Naive thymus-derived CD8-positive, alpha-beta T cell (primary cell): Measurements from ENCODE around the gene BBS4. TPM values are rescaled to one million over a fixed set of nuclear protein-coding genes. Genes with fewer than 3 reads are reported as not detected.
"Not testable (repeated sequence)": the region's sequence is repeated elsewhere in the genome, so short reads cannot be mapped to it uniquely, and the experiment has no call there.

ENCODE experiments used
- ATAC-seq, 2 donors: fragments of 150-1000 bp; cut with Tn5 transposase in 1 of 2; sonication (Bioruptor Pico), chemical (Tn5 transposase) in 1 of 2; 1 replicate in 1 of 2; 2 replicates in 1 of 2; pipeline ENCODE4 v1.10.0; 2021; ENCODE audit warnings: mild to moderate bottlenecking in 2 of 2, moderate library complexity in 2 of 2
- POLR2A ChIA-PET: fragments of 350-600 bp; sonication (Branson Sonifier 250); formaldehyde crosslinking; loops from one replicate; lab custom pipeline; 2021; ENCODE audit warnings: antibody characterized with exemption; lab: Charles Lee
- DNase-seq, 10 donors: peaks; one replicate each; pipeline versions ENCODE4 v3.0.0 to v3.0.0-alpha.2; 2020 to 2022
- H3K27ac Mint-ChIP-seq, 10 donors: one replicate each; pipeline ENCODE4 v1.8.0; 2020 to 2022; ENCODE audit warnings: mild to moderate bottlenecking in 10 of 10, mixed read lengths in 10 of 10, moderate library complexity in 4 of 10, inconsistent platforms in 1 of 10
- H3K27me3 Mint-ChIP-seq, 5 donors: one replicate each; pipeline ENCODE4 v1.8.0; 2021 to 2022; ENCODE audit warnings: mixed read lengths in 5 of 5
- H3K36me3 Mint-ChIP-seq, 3 donors: one replicate each; pipeline ENCODE4 v1.8.0; 2020 to 2022; ENCODE audit warnings: mixed read lengths in 3 of 3, mild to moderate bottlenecking in 2 of 3, inconsistent platforms in 1 of 3
- H3K4me1 Mint-ChIP-seq, 4 donors: one replicate each; pipeline ENCODE4 v1.8.0; 2021 to 2022; ENCODE audit warnings: mixed read lengths in 4 of 4
- H3K4me3 Mint-ChIP-seq, 10 donors: one replicate each; pipeline ENCODE4 v1.8.0; 2020 to 2022; ENCODE audit warnings: mild to moderate bottlenecking in 10 of 10, mixed read lengths in 10 of 10, moderate library complexity in 6 of 10, inconsistent platforms in 1 of 10
- H3K9me3 Mint-ChIP-seq, 9 donors: one replicate each; pipeline ENCODE4 v1.8.0; 2020 to 2022; ENCODE audit warnings: mixed read lengths in 9 of 9, mild to moderate bottlenecking in 3 of 9, inconsistent platforms in 1 of 9, moderate library complexity in 1 of 9
- polyA plus RNA-seq, 3 donors: library from polyadenylated mRNA; unstranded; fragments of 300-500 nt; fragmentation: Illumina TruSeq; gene quantifications; one replicate each; pipeline ENCODE4 v1.2.3, GENCODE V29; 2021
- total RNA-seq, 8 experiments: library from RNA in 2 of 8; stranded (reverse) in 2 of 8; gene quantifications; one replicate each; pipeline ENCODE4 v1.2.3 and lab custom pipeline; 2021 to 2026

The BBS4 gene
- total and polyA plus RNA-seq, 5 experiments from 2014 or later, result 14.4 to 28.7 (median 15.9) TPM

DNA sequence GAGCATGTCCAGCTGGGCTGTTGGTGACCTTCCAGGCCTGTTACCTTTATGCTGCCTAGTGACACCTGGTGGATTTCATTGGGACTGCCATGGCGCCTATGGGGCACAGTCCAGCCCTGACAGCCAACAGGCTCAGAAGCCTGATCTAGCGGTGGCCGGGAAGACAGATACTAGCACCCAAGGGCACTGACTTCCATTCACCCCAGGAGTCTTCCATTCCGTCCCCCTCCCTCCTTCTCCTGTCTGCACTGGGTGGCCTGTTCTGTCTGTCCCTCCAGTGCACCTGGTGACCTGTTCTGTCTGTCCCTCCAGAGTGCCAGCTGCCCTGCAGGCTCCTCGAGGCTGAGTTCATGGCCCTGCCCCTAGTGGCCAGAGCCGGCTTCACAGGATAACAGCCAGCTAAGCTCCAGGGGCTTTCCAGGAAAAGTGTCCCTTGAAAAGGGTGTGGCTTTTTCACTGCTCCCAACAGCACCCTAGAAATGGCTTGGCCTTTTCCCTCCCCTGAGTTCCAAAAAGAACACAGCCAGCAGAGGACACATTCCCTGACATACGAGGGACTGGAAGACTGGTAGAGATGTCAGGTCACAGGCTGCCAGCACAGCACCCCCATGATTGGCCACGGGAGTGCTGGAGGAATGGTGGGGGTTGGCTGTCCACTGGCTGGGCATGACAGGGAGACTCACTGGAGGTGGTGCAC is 15.2 kb upstream of the BBS4 start:
- Mint-ChIP-seq H3K27me3 (peaks cover 0 to 21% (median 4%) of the 10 kb centered on the region in 5 donors), H3K4me3 (peak overlapping the region; percentile 70 to 90 (median 86)), H3K27ac (peak overlapping the region in 4 of 10 donors; percentile 27 to 87 (median 68))
- H3K9me3 Mint-ChIP-seq, H3K36me3 Mint-ChIP-seq, H3K4me1 Mint-ChIP-seq: not testable (repeated sequence)
- ATAC-seq (peak; percentile 95 to 96), DNase-seq (peak; percentile 51 to 83 (median 65))
- POLR2A ChIA-PET, result interaction anchor here (0.8 kb wide), 1 partner anchor 15 kb away, joined by 3 read pairs; the partner anchor contains the start of genes BBS4 and HIGD2B

DNA sequence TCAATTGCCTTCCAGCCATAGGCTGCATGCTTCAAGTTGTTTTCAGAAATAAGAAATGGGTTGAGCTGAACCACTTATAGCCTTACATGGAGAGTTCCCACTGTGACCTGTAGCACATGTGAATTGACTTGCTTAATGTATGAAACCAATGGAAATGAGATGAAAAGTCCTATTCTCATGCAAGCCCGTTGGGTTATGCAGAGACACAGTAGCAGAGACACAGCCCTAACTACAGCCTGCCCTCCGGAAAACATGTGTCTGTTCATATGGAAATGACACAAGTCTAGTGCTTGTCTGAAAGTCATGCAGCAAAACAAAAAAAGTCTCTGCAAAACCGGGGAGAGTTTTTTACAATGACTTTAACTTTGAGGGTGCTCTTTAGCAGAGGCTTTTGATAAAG is 14.5 kb upstream of the BBS4 start:
- H3K4me1 Mint-ChIP-seq, result peaks cover 5 to 7% (median 6%) of the 10 kb centered on the region in 4 donors
- peaks cover 2 to 25% (median 5%) of the 10 kb centered on the region in 5 donors for H3K27me3 Mint-ChIP-seq
- DNase-seq (no peak), ATAC-seq (no peak)
- POLR2A ChIA-PET, result interaction anchor here (1.1 kb wide), 1 partner anchor 197 kb away, joined by 3 read pairs; no protein-coding TSS in a partner anchor
- H3K4me3 Mint-ChIP-seq, result no peak overlapping the region
- H3K36me3 Mint-ChIP-seq, result no peaks in the 10 kb centered on the region
- no peak overlapping the region for H3K27ac Mint-ChIP-seq
- no peaks in the 10 kb centered on the region for H3K9me3 Mint-ChIP-seq

DNA sequence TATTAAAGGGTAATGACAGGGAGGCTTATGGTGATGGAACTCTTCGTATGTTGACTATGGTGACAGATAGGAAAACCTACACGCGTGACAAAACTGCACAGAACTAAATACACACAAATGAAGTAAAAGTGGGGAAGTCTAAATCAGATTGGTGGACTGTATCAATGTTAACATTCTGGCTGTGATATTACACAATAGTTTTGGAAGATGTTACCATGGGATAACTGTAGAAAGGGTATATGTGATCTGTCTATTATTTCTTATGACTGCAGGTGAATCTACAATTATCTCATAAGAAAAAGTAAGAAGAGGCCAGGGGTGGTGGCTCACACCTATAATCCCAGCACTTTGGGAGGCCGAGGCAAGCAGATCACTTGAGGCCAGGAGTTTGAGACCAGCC is 9.2 kb upstream of the BBS4 start:
- Mint-ChIP-seq H3K4me3 (no peak overlapping the region), H3K27me3 (peaks cover 6 to 29% (median 23%) of the 10 kb centered on the region in 5 donors), H3K36me3 (no peaks in the 10 kb centered on the region), H3K9me3 (no peaks in the 10 kb centered on the region), H3K4me1 (no peaks in the 10 kb centered on the region), H3K27ac (no peak overlapping the region)
- POLR2A ChIA-PET, result no interaction called here
- ATAC-seq (no peak), DNase-seq (no peak)

DNA sequence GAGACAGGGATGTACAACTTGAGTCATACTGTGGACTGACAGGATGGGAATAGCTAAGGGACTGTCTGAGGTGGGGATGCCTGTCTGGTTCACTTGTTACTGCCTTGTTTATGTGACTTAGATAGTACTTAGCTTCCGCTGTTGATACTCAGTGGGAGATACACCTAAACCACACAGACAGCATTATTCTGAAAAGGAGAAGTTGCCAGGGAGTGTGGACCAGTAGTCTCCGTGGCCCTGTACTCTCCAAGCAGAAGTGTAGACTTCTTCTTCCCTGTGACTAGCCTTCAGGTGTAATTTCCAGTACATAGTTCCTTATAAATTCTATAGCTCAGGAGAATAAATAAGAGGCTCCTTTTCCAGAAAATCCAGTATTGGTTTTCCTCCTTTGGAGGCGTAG is 5.1 kb upstream of the BBS4 start:
- H3K27me3 Mint-ChIP-seq, result peaks cover 6 to 29% (median 14%) of the 10 kb centered on the region in 5 donors
- H3K4me1 Mint-ChIP-seq, result peaks cover 5 to 7% (median 6%) of the 10 kb centered on the region in 4 donors
- DNase-seq (no peak), ATAC-seq (no peak)
- H3K4me3 Mint-ChIP-seq, result no peak overlapping the region
- H3K36me3 Mint-ChIP-seq, result no peaks in the 10 kb centered on the region
- POLR2A ChIA-PET, result interaction anchor here (0.6 kb wide), 1 partner anchor 149 kb away, joined by 3 read pairs; no protein-coding TSS in a partner anchor
- no peaks in the 10 kb centered on the region for H3K9me3 Mint-ChIP-seq
- H3K27ac Mint-ChIP-seq, result no peak overlapping the region

DNA sequence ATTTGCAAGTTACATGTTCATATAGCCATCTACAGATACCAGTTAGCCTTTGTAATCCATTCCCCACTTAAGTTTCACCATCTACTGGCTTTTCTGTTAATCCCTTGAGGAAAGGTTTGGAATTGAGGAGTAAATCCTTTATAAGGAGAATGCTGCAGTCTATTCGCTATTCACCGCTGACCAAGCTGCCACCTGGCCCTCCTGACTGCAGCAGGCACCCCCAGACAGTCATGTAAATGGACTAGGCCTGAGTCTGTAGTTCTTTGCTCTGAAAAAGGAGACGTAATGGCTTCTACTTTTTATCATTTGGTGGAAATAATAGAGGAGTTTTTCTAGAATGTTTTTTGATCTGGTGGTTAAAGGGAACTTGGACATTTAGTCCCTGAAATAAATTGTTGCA is 3.2 kb upstream of the BBS4 start:
- Mint-ChIP-seq H3K9me3 (no peaks in the 10 kb centered on the region), H3K27me3 (peaks cover 2 to 15% (median 7%) of the 10 kb centered on the region in 5 donors), H3K4me1 (peaks cover 10 to 17% (median 14%) of the 10 kb centered on the region in 4 donors), H3K36me3 (no peaks in the 10 kb centered on the region), H3K27ac (peak overlapping the region in 3 of 10 donors; percentile 6 to 36 (median 19)), H3K4me3 (no peak overlapping the region)
- ATAC-seq (no peak), DNase-seq (no peak)
- POLR2A ChIA-PET, result interaction anchor here (0.6 kb wide), 1 partner anchor 101 kb away, joined by 3 read pairs; the partner anchor contains the start of gene ADPGK

DNA sequence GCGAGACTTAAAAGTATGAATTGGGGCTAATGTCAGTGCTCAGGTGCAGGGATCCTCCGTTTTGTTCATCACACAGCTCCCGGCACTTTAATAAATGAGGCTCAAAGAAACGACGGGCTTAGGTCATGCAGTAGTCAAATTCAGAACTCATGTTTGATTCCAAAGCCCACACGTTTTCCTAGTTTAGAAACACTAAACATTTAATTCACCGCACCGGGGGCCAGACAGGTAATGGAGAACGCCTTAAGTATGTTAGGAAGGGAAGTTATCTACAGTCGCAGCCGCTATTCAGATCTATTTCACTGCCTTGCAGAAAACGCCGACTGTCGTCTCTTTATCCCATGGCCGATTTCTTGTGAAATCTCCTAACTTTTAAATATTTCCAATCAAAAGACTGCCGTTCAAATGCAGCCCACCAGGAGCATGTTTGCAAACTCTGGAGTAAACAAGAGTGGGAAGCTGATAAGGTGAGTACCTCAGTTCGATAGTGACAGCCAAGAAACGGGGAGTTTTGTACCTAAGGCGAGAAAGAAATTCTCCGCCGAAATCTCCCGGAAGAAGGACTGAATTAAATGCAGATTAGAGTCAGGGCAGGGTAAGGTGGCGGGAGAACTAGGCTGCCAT is 594 bp upstream of the BBS4 start:
- DNase-seq, result no peak
- Mint-ChIP-seq H3K27me3 (no peaks in the 10 kb centered on the region), H3K9me3 (no peaks in the 10 kb centered on the region), H3K36me3 (no peaks in the 10 kb centered on the region), H3K4me3 (peak overlapping the region; percentile 91 to 98 (median 96)), H3K4me1 (peaks cover 10 to 25% (median 16%) of the 10 kb centered on the region in 4 donors), H3K27ac (peak overlapping the region; percentile 94 to 99 (median 96))
- ATAC-seq, result no peak
- POLR2A ChIA-PET, result interaction anchor here (0.6 to 2.8 kb wide), 5 partner anchors 10 to 310 kb away, joined by 3 to 10 read pairs (median 5); partner anchors contain the start of gene HEXA

DNA sequence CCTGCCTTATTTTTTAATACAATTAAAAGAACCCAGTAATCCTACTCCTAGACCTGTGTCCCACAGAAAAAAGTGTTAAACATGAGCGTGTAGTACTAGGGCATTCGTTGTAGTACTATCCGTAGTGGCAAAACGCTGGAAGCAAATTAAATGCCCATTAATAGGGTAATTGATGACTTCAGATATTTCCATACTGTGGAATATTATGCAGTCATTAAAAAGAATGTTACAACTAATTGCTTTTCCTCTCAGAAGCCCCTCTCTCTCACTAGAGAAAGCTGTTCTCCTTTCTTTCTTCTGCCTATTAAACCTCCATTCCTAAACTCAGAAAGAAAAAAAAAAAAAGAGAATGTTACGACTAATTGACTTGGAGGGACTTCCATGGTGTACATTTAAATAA is 2.7 kb downstream of the BBS4 start:
- H3K4me3 Mint-ChIP-seq, result no peak overlapping the region
- POLR2A ChIA-PET, result interaction anchor here (0.8 kb wide), 1 partner anchor 95 kb away, joined by 3 read pairs; the partner anchor contains the start of gene ADPGK
- DNase-seq (no peak), ATAC-seq (no peak)
- H3K27ac Mint-ChIP-seq, result peak overlapping the region in 1 of 10 donors; percentile 24
- H3K27me3 Mint-ChIP-seq, result no peaks in the 10 kb centered on the region
- peaks cover 10 to 30% (median 19%) of the 10 kb centered on the region in 4 donors for H3K4me1 Mint-ChIP-seq
- peaks cover 0 to 3% (median 0%) of the 10 kb centered on the region in 3 donors for H3K36me3 Mint-ChIP-seq
- no peaks in the 10 kb centered on the region for H3K9me3 Mint-ChIP-seq

DNA sequence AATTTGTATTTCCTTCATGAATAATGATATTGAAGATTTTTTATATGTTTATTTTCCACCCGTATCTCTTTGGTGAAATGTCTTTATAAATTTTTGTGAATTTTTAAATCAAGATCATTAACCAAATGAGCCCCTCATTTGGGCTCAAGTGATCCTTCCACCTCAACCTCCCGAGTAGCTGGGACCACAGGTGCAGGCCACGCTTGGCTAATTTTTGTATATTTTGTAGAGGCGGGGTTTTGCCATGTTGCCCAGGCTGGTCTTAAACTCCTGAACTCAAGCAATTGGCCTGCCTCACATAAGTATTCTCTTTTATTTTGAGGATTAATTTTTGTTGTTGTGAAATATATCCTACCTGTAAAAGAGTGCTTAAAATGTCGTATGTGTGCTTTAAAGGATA is 4.9 kb downstream of the BBS4 start:
- Mint-ChIP-seq H3K4me1 (peaks cover 8 to 27% (median 17%) of the 10 kb centered on the region in 4 donors), H3K4me3 (no peak overlapping the region), H3K36me3 (peaks cover 0 to 9% (median 5%) of the 10 kb centered on the region in 3 donors), H3K9me3 (no peaks in the 10 kb centered on the region), H3K27me3 (no peaks in the 10 kb centered on the region), H3K27ac (no peak overlapping the region)
- no peak for DNase-seq
- ATAC-seq, result no peak
- POLR2A ChIA-PET, result interaction anchor here (0.6 kb wide), 1 partner anchor 88 kb away, joined by 4 read pairs; no protein-coding TSS in a partner anchor

DNA sequence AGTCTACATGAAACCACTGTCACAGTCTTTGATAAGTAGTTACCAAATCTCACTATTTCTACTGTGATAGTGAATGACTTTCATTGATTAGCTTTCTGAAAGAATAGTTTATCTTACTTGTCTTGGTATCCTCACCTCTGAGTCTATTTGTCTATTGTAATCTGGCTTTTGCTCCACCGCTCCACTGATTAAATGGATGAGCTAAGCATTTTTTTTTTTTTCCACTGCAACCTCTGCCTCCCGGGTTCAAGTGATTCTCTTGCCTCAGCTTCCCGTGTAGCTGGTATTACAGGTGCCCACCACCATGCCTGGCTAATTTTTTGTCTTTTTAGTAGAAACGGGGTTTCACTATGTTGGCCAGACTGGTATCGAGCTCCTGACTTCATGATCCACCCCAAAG is 12.9 kb downstream of the BBS4 start:
- Mint-ChIP-seq H3K27me3 (no peaks in the 10 kb centered on the region), H3K27ac (peak overlapping the region in 3 of 10 donors; percentile 49 to 76 (median 69))
- POLR2A ChIA-PET, result no interaction called here

DNA sequence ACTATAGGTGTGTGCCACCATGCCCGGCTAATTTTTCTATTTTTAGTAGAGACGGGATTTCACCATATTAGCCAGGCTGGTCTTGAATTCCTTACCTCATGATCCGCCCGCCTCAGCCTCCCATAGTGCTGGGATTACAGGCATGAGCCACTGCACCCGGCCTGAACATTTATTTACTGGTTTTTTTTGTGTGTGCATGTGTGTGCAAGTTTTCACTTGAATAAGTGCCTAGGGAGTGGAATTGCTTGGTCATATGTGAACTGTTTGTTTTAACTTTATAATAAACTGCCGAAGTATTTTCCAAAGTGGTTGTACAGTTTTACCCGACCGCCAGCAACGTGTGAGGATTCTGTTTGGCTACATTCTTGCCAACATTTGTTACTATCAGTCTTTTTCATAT is 14.1 kb downstream of the BBS4 start:
- Mint-ChIP-seq H3K27ac (no peak overlapping the region), H3K4me3 (no peak overlapping the region), H3K27me3 (no peaks in the 10 kb centered on the region), H3K36me3 (peaks cover 0 to 14% (median 8%) of the 10 kb centered on the region in 3 donors), H3K4me1 (peaks cover 2 to 15% (median 6%) of the 10 kb centered on the region in 4 donors), H3K9me3 (no peaks in the 10 kb centered on the region)
- DNase-seq (no peak), ATAC-seq (no peak)
- POLR2A ChIA-PET, result no interaction called here

More for the DNA sequence above, 12.9 kb downstream of the BBS4 start:
- Mint-ChIP-seq H3K4me1 (peaks cover 5 to 19% (median 6%) of the 10 kb centered on the region in 4 donors), H3K36me3 (peaks cover 0 to 14% (median 8%) of the 10 kb centered on the region in 3 donors), H3K4me3 (no peak overlapping the region), H3K9me3 (no peaks in the 10 kb centered on the region)
- no peak for ATAC-seq
- no peak for DNase-seq

DNA sequence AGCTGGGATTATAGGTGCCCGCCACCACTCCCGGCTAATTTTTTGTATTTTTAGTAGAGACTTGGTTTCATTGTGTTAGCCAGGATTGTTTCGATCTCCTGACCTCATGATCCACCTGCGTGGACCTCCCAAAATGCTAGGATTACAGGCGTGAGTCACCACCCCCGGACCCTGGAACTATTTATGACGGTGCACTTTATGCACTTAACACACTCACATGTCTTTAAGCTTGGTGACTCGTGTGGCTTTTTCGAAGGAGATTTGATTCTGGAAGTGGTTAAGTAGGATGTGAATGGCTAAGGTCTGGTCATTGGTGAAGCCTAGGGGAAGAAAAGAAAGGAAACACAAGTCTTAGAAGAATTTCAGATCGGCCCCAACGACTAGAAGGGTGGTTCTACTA is 20.3 kb downstream of the BBS4 start:
- ATAC-seq, result no peak
- no peaks in the 10 kb centered on the region for H3K27me3 Mint-ChIP-seq
- no peak overlapping the region for H3K27ac Mint-ChIP-seq

DNA sequence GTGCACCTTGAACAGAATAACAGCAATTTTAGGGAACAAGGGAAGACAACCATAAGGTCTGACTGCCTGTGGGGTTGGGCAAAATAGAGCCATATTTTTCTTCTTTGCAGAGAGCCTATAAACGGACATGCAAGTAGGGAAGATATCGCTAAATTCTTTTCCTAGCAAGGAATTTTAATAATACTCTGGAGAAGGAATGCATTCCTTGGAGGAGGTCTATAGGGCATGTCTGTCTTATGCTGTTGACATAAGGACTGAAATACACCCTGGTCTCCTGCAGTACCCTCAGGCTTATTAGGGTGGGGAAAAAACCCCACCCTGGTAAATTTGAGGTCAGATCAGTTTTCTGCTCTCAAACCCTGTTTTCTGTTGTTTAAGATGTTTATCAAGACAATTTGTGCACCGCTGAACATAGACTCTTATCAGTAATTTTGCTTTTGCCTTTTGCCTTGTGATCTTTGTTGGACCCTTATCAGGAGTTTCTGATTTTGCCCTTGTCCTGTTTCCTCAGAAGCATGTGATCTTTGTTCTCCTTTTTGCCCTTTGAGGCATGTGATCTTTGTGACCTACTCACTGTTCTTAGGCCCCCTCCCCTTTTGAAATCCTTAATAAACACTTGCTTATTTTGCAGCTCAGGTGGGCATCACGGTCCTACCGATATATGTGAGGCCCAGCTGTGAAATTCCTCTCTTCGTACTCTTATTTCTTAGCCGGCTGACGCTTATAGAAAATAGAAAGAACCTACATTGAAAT is 22.7 kb downstream of the BBS4 start:
- DNase-seq, POLR2A ChIA-PET, H3K27me3 Mint-ChIP-seq, ATAC-seq, H3K4me3 Mint-ChIP-seq, H3K9me3 Mint-ChIP-seq, H3K4me1 Mint-ChIP-seq: not testable (repeated sequence)
- peak overlapping the region in 1 of 10 donors; percentile 42 for H3K27ac Mint-ChIP-seq
- peaks cover 0 to 40% (median 18%) of the 10 kb centered on the region in 3 donors for H3K36me3 Mint-ChIP-seq

More for the DNA sequence above, 20.3 kb downstream of the BBS4 start:
- Mint-ChIP-seq H3K36me3 (peaks cover 0 to 21% (median 9%) of the 10 kb centered on the region in 3 donors), H3K4me1 (peaks cover 3 to 6% (median 6%) of the 10 kb centered on the region in 4 donors), H3K9me3 (no peaks in the 10 kb centered on the region), H3K4me3 (no peak overlapping the region)
- DNase-seq, result no peak
- POLR2A ChIA-PET, result no interaction called here
